Omental fat pad (tissue), 4 donors: ENCODE data around the gene QRICH1. TPM values are rescaled to one million over a fixed set of nuclear protein-coding genes. Genes with fewer than 3 reads are reported as not detected.

Experiments used
- ATAC-seq: fragments of 150-250 bp; one replicate; pipeline ENCODE4 v1.9.1; 2016; ENCODE audit warnings: mild to moderate bottlenecking, moderate library complexity; ENCODE audit not compliant: low FRiP score
- DNase-seq: peaks from one replicate; pipeline ENCODE4 v3.0.0-alpha.2; 2019; ENCODE audit warnings: low spot score
- total RNA-seq, 4 donors: library from RNA; depleted of rRNA; stranded (reverse); fragments of >200 nt; gene quantifications; one replicate each; pipeline ENCODE4 v1.1.0, GENCODE V29; 2016
- TF ChIP-seq, protein P1 (sequence below), 3 donors: fragments of 450-650 bp; IDR thresholded peaks; one replicate each; pipeline ENCODE4 v1.5.1; 2016 to 2017; ENCODE audit warnings: antibody characterized with exemption in 3 of 3, mild to moderate bottlenecking in 3 of 3, moderate library complexity in 2 of 3

QRICH1 gene
- total RNA-seq, 4 donors from 2014 or later: 53.2 to 71.2 (median 61.9) TPM

DNA sequence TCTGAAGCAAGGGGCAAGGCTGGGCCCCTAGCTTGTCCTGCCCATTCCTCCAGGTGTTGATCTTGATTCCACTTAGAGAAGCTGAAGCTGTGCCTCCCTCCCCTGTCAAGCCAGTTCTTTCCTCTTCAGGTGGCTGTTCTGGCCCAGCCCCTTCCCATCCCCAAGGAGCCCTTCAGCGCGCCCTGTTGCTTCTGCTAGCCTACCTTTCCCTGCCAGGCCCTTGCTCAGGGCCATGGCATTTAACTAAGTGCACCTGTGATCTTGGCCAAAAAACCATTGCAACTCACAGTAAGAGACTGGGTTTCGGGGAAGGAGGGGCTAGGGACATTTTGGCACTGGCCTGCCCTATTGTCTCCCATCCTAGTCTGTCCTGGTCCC, 88.6 kb downstream of the QRICH1 start:
- TF ChIP-seq, protein P1, sequence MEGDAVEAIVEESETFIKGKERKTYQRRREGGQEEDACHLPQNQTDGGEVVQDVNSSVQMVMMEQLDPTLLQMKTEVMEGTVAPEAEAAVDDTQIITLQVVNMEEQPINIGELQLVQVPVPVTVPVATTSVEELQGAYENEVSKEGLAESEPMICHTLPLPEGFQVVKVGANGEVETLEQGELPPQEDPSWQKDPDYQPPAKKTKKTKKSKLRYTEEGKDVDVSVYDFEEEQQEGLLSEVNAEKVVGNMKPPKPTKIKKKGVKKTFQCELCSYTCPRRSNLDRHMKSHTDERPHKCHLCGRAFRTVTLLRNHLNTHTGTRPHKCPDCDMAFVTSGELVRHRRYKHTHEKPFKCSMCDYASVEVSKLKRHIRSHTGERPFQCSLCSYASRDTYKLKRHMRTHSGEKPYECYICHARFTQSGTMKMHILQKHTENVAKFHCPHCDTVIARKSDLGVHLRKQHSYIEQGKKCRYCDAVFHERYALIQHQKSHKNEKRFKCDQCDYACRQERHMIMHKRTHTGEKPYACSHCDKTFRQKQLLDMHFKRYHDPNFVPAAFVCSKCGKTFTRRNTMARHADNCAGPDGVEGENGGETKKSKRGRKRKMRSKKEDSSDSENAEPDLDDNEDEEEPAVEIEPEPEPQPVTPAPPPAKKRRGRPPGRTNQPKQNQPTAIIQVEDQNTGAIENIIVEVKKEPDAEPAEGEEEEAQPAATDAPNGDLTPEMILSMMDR (IDR thresholded peaks at IDR 0.05): no peak

DNA sequence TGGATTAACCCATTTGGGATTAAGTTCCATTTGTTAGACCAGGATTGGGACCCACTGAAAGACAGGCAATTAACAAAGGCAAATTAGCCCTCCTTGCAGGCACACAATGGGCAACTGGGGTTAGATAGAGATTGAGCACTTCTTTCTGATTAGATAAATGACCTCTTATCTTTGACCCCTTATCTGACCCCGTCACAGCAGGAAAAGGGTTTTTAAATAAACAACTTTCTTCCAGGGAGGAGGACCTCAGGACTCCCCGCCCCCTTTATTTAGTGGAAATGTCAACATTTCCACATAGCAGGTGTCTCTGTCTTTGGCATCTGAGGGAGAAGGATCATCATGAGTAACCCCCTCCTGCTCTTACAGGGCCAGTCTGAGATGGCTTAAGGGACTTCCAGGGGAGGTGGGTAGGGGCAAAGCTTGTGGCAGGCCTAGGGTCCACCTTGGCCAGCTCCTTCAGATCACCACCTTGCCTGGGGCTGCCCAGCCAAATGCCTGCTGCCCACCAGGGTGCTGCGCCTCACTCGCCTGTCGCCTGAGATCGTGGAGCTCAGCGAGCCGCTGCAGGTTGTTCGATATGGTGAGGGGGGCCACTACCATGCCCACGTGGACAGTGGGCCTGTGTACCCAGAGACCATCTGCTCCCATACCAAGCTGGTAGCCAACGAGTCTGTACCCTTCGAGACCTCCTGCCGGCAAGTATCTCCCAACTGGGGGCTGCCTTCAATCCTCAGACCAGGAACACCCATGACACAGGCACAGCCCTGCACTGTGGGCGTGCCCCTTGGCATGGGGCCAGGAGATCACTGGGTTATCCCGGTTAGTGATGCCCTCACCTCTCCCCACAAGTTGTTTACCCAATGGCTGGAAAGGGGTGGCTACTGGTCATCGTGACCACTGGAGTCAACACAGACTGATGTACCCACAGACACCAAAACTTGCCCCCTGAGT, 89.2 kb downstream of the QRICH1 start:
- ATAC-seq (no peak), DNase-seq (no peak)

More for the DNA sequence above, 88.6 kb downstream of the QRICH1 start:
- ATAC-seq (no peak), DNase-seq (no peak)

DNA sequence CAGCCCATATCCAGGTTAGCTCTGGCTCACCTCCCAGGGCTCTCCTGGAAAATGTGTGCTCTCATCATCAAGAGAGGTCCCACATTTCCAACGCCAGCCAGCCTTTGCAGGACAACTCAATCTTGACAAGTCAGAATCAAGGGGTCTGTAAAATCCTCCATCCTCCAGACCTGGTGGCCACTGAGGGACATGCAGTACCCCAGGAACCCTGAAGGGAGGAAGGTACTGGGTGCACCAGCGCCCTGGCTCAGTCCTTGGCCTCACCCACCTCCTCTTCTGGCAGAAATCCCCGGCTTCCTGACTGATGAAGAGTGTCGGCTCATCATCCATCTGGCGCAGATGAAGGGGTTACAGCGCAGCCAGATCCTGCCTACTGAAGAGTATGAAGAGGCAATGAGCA, 92.7 kb downstream of the QRICH1 start:
- TF ChIP-seq, protein P1 (IDR thresholded peaks at IDR 0.05): no peak
- no peak for ATAC-seq
- DNase-seq: no peak

More for the DNA sequence above, 89.2 kb downstream of the QRICH1 start:
- TF ChIP-seq, protein P1 (IDR thresholded peaks at IDR 0.05): no peak

DNA sequence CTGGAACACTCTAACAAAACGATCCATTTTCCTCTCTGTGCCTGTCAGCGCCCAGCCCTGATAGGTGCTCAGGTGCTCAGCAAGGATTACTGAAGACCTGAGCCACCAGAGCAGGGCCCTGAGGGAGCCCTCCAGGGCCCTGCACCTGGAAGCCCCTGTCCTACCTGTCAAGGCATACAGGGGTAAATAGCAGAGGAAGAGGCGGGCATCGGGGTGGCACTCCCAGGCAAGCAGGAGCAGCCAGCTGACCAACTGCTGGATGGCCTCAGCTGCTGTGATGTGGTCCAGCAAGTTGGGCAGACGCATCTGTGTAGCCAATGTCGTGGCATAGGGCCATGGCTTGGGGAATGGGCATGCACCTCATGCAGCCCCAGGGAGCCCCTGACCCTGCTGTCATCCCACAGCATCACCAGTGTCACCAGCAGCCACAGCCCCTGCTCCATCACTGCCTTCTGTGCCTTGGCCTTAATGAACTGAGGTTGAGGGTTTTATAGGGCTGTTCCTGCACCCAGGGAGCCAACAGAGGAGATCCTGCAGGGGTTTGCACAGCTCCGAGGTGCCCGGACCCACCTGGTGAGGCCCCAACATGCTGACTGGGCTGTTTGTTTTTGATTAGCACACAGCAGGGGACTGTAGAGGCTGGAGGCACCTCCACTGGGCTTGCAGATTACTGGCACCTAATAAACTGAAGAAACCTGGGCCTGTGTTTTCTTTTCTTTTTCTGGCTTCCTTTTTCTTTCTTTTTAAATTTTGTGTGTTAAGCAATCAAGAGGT, 94.6 kb downstream of the QRICH1 start:
- TF ChIP-seq, protein P1 (IDR thresholded peaks at IDR 0.05): no peak
- no peak for ATAC-seq

DNA sequence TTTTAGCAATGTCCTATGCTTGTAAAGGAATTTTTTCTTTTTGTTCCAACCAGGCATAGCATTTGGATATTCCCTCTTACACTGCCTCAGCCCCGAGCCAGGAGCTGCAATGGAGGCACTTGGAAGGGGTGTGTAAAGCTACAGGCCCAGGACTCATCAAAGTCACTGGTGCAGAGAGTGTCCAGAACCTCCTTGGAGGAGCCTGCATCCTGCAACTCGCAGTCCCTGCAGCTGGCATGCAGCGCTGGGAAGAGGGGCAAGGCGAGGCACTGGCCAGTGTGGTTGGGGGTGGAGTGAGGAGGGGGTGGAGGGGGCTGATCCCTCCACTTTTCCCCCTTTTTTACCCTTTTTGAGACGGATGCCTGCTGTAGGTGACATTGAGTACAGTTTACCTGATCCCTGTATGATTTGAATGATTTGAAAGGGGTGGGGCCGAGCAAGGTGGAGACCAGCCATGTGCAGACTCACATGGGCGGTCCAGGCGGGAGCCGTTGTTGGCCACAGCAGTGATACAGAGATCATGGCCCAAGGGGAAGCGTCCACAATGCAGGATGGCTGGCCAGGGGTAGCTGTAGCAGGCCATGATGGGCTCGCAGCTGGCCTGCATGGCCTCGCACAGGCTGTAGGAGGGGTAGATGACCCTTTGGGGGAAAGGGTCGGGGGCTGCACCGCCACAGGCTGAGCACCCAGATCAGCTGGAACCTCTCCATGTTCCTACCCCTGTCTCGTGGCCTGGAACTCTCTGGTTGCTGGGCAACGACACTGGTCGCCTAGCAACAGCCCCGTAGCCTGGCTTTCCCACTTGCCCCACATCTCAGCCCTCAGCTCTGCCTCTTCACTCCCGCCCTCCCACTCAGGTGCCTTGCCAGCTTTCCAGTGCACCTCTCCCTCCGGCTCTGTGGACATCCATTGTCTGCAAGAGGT, 95.9 kb downstream of the QRICH1 start:
- DNase-seq: no peak
- ATAC-seq: no peak
- TF ChIP-seq, protein P1 (IDR thresholded peaks at IDR 0.05): no peak

More for the DNA sequence above, 94.6 kb downstream of the QRICH1 start:
- no peak for DNase-seq

DNA sequence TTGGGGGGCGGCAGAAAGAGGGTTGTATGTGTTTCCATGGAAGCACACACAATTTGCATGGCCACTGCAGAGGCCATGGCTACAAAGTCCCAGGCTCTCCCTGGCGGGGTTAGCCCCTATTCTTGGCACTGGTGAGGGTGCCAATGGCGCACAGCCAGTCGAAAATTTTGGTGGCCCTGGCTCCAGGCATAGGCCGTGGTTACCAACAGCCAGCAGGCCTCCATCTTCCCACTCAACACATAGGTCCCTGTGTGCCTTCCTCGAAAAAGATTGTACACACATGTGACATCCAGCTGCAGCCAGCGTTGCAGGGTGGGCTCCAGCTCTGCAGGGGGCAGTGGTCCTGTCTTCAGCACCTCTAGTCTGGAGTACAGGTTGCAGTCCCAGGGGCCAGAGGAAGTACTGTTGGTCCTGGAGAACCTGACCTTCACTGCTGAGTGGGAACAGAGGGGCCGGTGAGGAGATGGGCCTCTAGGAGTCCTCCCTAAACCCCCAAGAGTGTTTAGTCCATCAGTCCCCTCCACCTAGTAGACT, 96.7 kb downstream of the QRICH1 start:
- no peak for DNase-seq
- no peak for ATAC-seq
- TF ChIP-seq, protein P1 (IDR thresholded peaks at IDR 0.05): no peak
